Activated CD4-positive, alpha-beta memory T cell treated with anti-CD3 and anti-CD28 coated beads for 36 hours (primary cell): Measurements from ENCODE around the gene ZFYVE27. TPM values are rescaled to one million over a fixed set of nuclear protein-coding genes. Genes with fewer than 3 reads are reported as not detected.

Source experiments
- CTCF ChIA-PET: fragments of 350-600 bp; sonication (Branson Sonifier 250); formaldehyde crosslinking; loops from one replicate; lab custom pipeline; 2021; ENCODE audit warnings: antibody characterized with exemption, inconsistent platforms; lab: Charles Lee
- POLR2A ChIA-PET: fragments of 350-600 bp; sonication (Branson Sonifier 250); formaldehyde crosslinking; loops from one replicate; lab custom pipeline; 2021; ENCODE audit warnings: antibody characterized with exemption; lab: Charles Lee
- DNase-seq: peaks from one replicate; pipeline ENCODE4 v3.0.0-alpha.2; 2020
- H3K27ac Mint-ChIP-seq: one replicate; pipeline ENCODE4 v1.8.0; 2021; ENCODE audit warnings: mixed read lengths
- H3K27me3 Mint-ChIP-seq: one replicate; pipeline ENCODE4 v1.8.0; 2021; ENCODE audit warnings: mixed read lengths
- H3K36me3 Mint-ChIP-seq: one replicate; pipeline ENCODE4 v1.8.0; 2021; ENCODE audit warnings: mixed read lengths
- H3K4me1 Mint-ChIP-seq: one replicate; pipeline ENCODE4 v1.8.0; 2021; ENCODE audit warnings: low read depth, mixed read lengths
- H3K4me3 Mint-ChIP-seq: one replicate; pipeline ENCODE4 v1.8.0; 2021; ENCODE audit warnings: mild to moderate bottlenecking, mixed read lengths
- H3K9me3 Mint-ChIP-seq: one replicate; pipeline ENCODE4 v1.8.0; 2021; ENCODE audit warnings: mixed read lengths
- intact Hi-C: fragments of 100-400 bp; cut with micrococcal nuclease; formaldehyde crosslinking; loops from one replicate; pipeline ENCODE4 v1.15.1; 2023
- total RNA-seq, 2 experiments: library from RNA; stranded (reverse); gene quantifications; one replicate each; pipeline ENCODE4 v1.2.3, GENCODE V29; 2021

ZFYVE27 gene
- total RNA-seq, 2 experiments from 2014 or later = 20.9 to 22.8 TPM

- Mint-ChIP-seq H3K27me3 (peaks cover 13% of the 10 kb centered on the region), H3K36me3 (no peaks in the 10 kb centered on the region), H3K4me3 (no peak overlapping the region), H3K27ac (no peak overlapping the region), H3K4me1 (no peaks in the 10 kb centered on the region), H3K9me3 (no peaks in the 10 kb centered on the region)
- ChIA-PET POLR2A (no interaction called here), CTCF (interaction anchor here (1.6 to 20.3 kb wide), 2 partner anchors 21 to 22 kb away, joined by 5 to 588 read pairs; partner anchors contain the start of genes AVPI1 and ZFYVE27)
- intact Hi-C loops = no loop called here
- no peak for DNase-seq
Measured at GRCh38 chr10:97707134-97707861, 29.6 kb upstream of the ZFYVE27 start.

DNA sequence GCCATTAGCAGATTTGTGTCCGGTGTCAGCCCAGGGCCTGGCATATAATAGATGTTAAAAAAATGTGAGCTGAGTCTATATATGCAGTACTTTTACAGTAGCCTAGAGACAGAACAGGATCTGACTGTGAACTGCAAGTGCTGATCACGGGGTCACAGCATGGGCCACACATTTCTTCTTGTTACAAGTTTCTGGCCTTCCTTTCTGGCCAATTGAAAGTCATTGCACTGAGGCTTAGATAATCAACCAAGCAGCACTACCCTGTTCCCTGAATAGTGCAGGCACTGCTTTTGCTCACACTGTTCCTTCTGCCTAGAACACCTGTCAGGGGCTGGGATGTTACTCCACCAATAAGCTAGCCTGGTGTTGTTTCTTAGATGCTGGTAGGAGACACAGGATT, 28.8 kb upstream of the ZFYVE27 start:
- POLR2A ChIA-PET = no interaction called here

GRCh38 chr10:97708976-97709946, 27.7 kb upstream of the ZFYVE27 start:
- H3K36me3 Mint-ChIP-seq = no peaks in the 10 kb centered on the region
- H3K27me3 Mint-ChIP-seq = peaks cover 11% of the 10 kb centered on the region
- H3K27ac Mint-ChIP-seq = no peak overlapping the region
- ChIA-PET POLR2A (no interaction called here), CTCF (interaction anchor here (0.5 to 20.3 kb wide), 18 partner anchors 8 to 233 kb away, joined by 3 to 588 read pairs (median 4); partner anchors contain the start of genes AVPI1 and ZFYVE27)
- H3K4me1 Mint-ChIP-seq = peaks cover 7% of the 10 kb centered on the region
- DNase-seq = peak; percentile 58
- H3K4me3 Mint-ChIP-seq = no peak overlapping the region
- intact Hi-C loops = loop anchor here (1.0 kb wide), 1 partner anchor 22 kb away; no protein-coding TSS in a partner anchor
- H3K9me3 Mint-ChIP-seq = no peaks in the 10 kb centered on the region

More for the DNA sequence above, 28.8 kb upstream of the ZFYVE27 start:
- CTCF ChIA-PET = interaction anchor here (1.6 to 20.3 kb wide), 3 partner anchors 12 to 21 kb away, joined by 5 to 588 read pairs (median 7); partner anchors contain the start of genes AVPI1 and ZFYVE27
- Mint-ChIP-seq H3K27me3 (peaks cover 12% of the 10 kb centered on the region), H3K9me3 (no peaks in the 10 kb centered on the region), H3K27ac (no peak overlapping the region), H3K4me3 (no peak overlapping the region), H3K36me3 (no peaks in the 10 kb centered on the region), H3K4me1 (peaks cover 5% of the 10 kb centered on the region)
- intact Hi-C loops = no loop called here
- no peak for DNase-seq

DNA sequence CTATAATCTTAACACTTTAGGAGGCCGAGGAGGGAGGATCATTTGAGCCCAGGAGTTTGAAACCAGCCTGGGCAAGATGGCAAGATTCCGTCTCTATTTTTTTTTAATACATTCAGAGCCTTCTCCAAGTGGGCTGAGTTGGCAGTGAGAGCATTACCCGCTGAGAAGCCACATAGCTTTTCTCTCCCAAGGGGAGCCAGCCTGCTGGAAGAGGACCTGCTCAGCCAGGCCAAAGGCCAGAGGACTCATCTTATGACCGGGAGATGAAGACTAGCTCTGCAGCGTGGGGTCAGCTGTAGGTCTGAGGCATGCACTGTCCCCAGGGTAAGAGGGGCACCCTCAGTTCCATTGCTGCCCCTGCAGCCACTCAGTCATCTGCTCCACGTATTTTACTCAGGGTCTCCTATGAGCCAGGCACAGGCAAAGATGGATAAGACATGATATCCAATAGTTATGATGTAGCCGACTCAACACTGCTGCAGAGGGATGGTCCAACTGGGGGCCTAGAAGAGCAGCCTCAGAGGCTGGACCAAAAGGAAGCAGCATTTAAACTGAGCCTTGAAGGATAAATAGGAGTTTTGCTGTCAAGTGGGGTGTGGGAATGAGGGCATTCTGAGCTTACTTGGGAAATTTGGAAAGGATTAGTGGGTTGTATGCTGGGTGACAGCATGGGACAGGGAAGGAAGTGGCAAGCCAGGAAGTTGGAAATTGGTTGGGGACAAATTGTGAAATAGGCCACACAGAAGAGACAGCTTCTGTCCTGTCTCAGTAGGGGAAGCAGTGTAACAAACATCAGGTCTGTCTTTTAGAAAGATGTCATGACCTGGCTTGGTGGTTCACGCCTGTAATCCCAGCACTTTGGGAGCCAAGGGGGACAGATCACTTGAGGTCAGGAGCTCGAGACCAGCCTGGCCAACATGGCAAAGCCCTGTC, 25.0 kb upstream of the ZFYVE27 start:
- ChIA-PET CTCF (interaction anchor here (0.6 to 20.3 kb wide), 6 partner anchors 10 to 36 kb away, joined by 3 to 588 read pairs (median 4); partner anchors contain the start of genes AVPI1 and ZFYVE27), POLR2A (interaction anchor here (0.9 kb wide), 1 partner anchor 12 kb away, joined by 3 read pairs; no protein-coding TSS in a partner anchor)
- peaks cover 11% of the 10 kb centered on the region for H3K27me3 Mint-ChIP-seq
- no peak overlapping the region for H3K4me3 Mint-ChIP-seq
- DNase-seq = no peak
- intact Hi-C loops = no loop called here
- H3K9me3 Mint-ChIP-seq = no peaks in the 10 kb centered on the region
- no peaks in the 10 kb centered on the region for H3K36me3 Mint-ChIP-seq
- peaks cover 7% of the 10 kb centered on the region for H3K4me1 Mint-ChIP-seq
- peak overlapping the region; percentile 4 for H3K27ac Mint-ChIP-seq

GRCh38 chr10:97713339-97713825, 23.5 kb upstream of the ZFYVE27 start, which contains the start of gene MARVELD1:
TSS of gene MARVELD1 (plus strand) at chr10:97713730. CDS start at chr10:97713877, 147 bp downstream.
- Mint-ChIP-seq H3K4me1 (peaks cover 7% of the 10 kb centered on the region), H3K4me3 (peak within 1 kb of the TSS; percentile 97), H3K9me3 (no peaks in the 10 kb centered on the region), H3K27ac (peak within 1 kb of the TSS; percentile 82), H3K36me3 (no peaks in the 10 kb centered on the region), H3K27me3 (peaks cover 8% of the 10 kb centered on the region)
- ChIA-PET CTCF (interaction anchor here (1.0 to 20.3 kb wide), 5 partner anchors 9 to 36 kb away, joined by 3 to 588 read pairs (median 7); partner anchors contain the start of gene ZFYVE27), POLR2A (interaction anchor here (1.0 to 1.9 kb wide), 5 partner anchors 11 to 23 kb away, joined by 3 to 5 read pairs (median 4); partner anchors contain the start of gene ZFYVE27)
- intact Hi-C loops = no loop called here
- DNase-seq = peak; percentile 20

GRCh38 chr10:97713826-97714400, 23.0 kb upstream of the ZFYVE27 start:
- Mint-ChIP-seq H3K27ac (peak overlapping the region; percentile 82), H3K9me3 (no peaks in the 10 kb centered on the region), H3K27me3 (peaks cover 6% of the 10 kb centered on the region), H3K4me1 (peaks cover 7% of the 10 kb centered on the region), H3K36me3 (no peaks in the 10 kb centered on the region), H3K4me3 (peak overlapping the region; percentile 97)
- DNase-seq = peak; percentile 69
- POLR2A ChIA-PET = interaction anchor here (1.0 to 1.9 kb wide), 6 partner anchors 11 to 27 kb away, joined by 3 to 5 read pairs (median 4); partner anchors contain the start of genes AVPI1 and ZFYVE27
- CTCF ChIA-PET = interaction anchor here (1.0 to 20.3 kb wide), 5 partner anchors 10 to 37 kb away, joined by 3 to 588 read pairs (median 7); partner anchors contain the start of gene ZFYVE27
- intact Hi-C loops = no loop called here

DNA sequence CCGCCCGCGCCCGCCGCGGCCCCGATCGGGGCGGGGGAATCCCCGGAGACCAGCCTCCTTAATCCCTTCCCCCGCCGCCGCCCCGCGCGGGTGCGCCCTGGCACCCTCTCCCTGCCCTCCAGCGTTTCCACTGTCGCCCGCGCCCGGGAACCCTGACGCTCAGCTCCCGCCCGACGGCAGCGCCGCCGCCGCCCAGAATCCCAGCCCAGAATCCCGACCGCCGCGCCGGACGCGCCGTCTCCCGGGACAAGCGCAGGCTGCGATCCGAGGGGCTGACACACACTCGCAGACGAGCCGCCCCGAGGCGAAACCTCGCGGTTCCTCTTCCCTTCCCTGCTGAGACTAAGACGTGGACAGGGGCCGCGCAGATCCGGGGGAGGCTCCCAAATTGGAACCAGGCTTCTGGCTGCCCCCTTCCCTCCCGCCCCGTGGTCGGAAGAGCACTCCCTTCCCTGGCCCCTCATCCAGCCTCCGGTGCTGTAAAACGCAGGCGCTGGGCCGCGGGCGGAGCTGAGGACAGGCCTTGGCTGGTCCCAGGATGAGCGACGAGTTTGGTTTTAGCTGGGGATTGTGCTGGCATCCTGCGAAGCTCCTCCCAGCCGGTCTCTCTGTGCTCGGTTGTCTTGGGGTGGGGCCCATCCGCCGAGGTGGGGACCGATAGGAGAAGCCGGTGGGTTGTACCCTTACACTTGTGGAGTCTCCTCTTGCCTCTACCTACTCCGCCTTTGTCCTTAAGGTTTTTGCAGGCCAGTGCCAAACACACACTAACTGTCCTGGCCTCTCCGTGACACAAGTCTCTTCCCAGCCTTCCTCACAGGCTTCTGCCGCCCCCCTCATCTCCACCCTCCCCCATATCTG, 22.3 kb upstream of the ZFYVE27 start:
- Mint-ChIP-seq H3K9me3 (no peaks in the 10 kb centered on the region), H3K4me3 (peak overlapping the region; percentile 97), H3K4me1 (peaks cover 7% of the 10 kb centered on the region), H3K36me3 (no peaks in the 10 kb centered on the region), H3K27ac (no peak overlapping the region), H3K27me3 (peaks cover 3% of the 10 kb centered on the region)
- POLR2A ChIA-PET = interaction anchor here (1.0 to 1.9 kb wide), 6 partner anchors 10 to 28 kb away, joined by 3 to 5 read pairs (median 4); partner anchors contain the start of genes AVPI1 and ZFYVE27
- CTCF ChIA-PET = interaction anchor here (1.7 to 20.3 kb wide), 3 partner anchors 11 to 14 kb away, joined by 7 to 588 read pairs (median 37); partner anchors contain the start of gene ZFYVE27
- DNase-seq = peak; percentile 33
- intact Hi-C loops = no loop called here

- no peak overlapping the region for H3K27ac Mint-ChIP-seq
- no peaks in the 10 kb centered on the region for H3K9me3 Mint-ChIP-seq
Measured at GRCh38 chr10:97715259-97715874, 21.6 kb upstream of the ZFYVE27 start.

GRCh38 chr10:97717627-97718026, 19.3 kb upstream of the ZFYVE27 start:
- no peak overlapping the region for H3K27ac Mint-ChIP-seq
- no peaks in the 10 kb centered on the region for H3K9me3 Mint-ChIP-seq
- ChIA-PET CTCF (interaction anchor here (1.2 to 20.3 kb wide), 4 partner anchors 8 to 41 kb away, joined by 3 to 588 read pairs (median 13); partner anchors contain the start of gene ZFYVE27), POLR2A (no interaction called here)
- intact Hi-C loops = no loop called here
- DNase-seq = no peak
- H3K4me3 Mint-ChIP-seq = no peak overlapping the region
- peaks cover 7% of the 10 kb centered on the region for H3K4me1 Mint-ChIP-seq
- no peaks in the 10 kb centered on the region for H3K27me3 Mint-ChIP-seq
- no peaks in the 10 kb centered on the region for H3K36me3 Mint-ChIP-seq

More at GRCh38 chr10:97715259-97715874, 21.6 kb upstream of the ZFYVE27 start:
- no peaks in the 10 kb centered on the region for H3K27me3 Mint-ChIP-seq
- no peak for DNase-seq
- peaks cover 7% of the 10 kb centered on the region for H3K4me1 Mint-ChIP-seq
- no peaks in the 10 kb centered on the region for H3K36me3 Mint-ChIP-seq
- intact Hi-C loops = no loop called here
- CTCF ChIA-PET = interaction anchor here (4.7 to 20.3 kb wide), 2 partner anchors 14 kb away, joined by 37 to 588 read pairs; partner anchors contain the start of gene ZFYVE27
- POLR2A ChIA-PET = interaction anchor here (1.6 kb wide), 1 partner anchor 29 kb away, joined by 5 read pairs; the partner anchor contains the start of gene AVPI1
- H3K4me3 Mint-ChIP-seq = peak overlapping the region; percentile 97
